Mammary epithelial cell (primary cell): ENCODE measurements around the gene OBI1.

Experiments
- EZH2 ChIP-seq: IDR thresholded peaks from 2 replicates; pipeline ENCODE4 v1.6.1; 2012; ENCODE audit warnings: low read length, inconsistent platforms, borderline replicate concordance
- TF ChIP-seq, protein P1 (sequence below), 2 donors: IDR thresholded peaks in 1 of 2; conservative IDR thresholded peaks in 1 of 2; 2 replicates each; pipeline ENCODE4 v1.5.1; 2011 to 2012; ENCODE audit warnings: inconsistent platforms in 2 of 2, low read length in 2 of 2, mild to moderate bottlenecking in 2 of 2, control low read depth in 1 of 2, low read depth in 1 of 2; ENCODE audit not compliant: insufficient read depth in 1 of 2; ENCODE audit errors: extremely low read depth in 1 of 2

DNA sequence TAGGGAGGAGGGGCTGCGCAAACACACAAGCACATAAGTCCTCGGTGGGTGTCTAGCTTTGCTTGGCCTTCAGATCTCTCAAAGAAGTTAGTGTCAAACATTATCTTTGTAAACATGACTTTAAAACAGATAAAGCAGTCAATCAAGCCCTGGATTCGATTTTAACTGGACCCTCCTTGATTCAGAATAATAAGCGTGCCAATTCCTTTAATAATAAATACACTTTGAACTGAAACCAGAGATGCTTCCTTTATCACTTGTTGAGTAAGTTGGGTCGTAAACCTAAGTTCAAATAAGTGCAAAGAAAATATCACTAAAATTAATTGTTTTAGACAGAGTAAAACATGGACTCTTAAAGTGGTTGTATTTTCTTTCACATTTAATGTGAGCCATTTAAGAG is 86.5 kb downstream of the OBI1 start:
- no peak for TF ChIP-seq EZH2
- TF ChIP-seq, protein P1, sequence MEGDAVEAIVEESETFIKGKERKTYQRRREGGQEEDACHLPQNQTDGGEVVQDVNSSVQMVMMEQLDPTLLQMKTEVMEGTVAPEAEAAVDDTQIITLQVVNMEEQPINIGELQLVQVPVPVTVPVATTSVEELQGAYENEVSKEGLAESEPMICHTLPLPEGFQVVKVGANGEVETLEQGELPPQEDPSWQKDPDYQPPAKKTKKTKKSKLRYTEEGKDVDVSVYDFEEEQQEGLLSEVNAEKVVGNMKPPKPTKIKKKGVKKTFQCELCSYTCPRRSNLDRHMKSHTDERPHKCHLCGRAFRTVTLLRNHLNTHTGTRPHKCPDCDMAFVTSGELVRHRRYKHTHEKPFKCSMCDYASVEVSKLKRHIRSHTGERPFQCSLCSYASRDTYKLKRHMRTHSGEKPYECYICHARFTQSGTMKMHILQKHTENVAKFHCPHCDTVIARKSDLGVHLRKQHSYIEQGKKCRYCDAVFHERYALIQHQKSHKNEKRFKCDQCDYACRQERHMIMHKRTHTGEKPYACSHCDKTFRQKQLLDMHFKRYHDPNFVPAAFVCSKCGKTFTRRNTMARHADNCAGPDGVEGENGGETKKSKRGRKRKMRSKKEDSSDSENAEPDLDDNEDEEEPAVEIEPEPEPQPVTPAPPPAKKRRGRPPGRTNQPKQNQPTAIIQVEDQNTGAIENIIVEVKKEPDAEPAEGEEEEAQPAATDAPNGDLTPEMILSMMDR (conservative IDR thresholded peaks at IDR 0.05 in 1 of 2, IDR thresholded peaks at IDR 0.05 in 1 of 2; ENCODE audit: extremely low read depth in 1 of 2, insufficient read depth in 1 of 2, low read depth in 1 of 2, low read length in 2 of 2) = no peak
